Prostate gland (tissue), 2 donors: Measurements from ENCODE around the gene NET1. TPM values are rescaled to one million over a fixed set of nuclear protein-coding genes. Genes with fewer than 3 reads are reported as not detected.

Source experiments
- DNase-seq: peaks from one replicate; pipeline ENCODE4 v3.0.0-alpha.2; 2019; ENCODE audit warnings: low spot score
- H3K27ac ChIP-seq, 2 donors: fragments of 200-600 bp; sonication (generic); 2 replicates each; pipeline ENCODE4 v1.5.1; 2017 to 2019
- H3K27me3 ChIP-seq: fragments of 200-600 bp; sonication (generic); replicated peaks from 2 replicates; pipeline ENCODE4 v1.5.1; 2019; ENCODE audit not compliant: insufficient read depth
- H3K36me3 ChIP-seq, 2 donors: fragments of 200-600 bp; sonication (generic); 1 replicate in 1 of 2; 2 replicates in 1 of 2; pipeline versions ENCODE4 v1.5.1 to v1.8.1; 2017 to 2019
- H3K4me1 ChIP-seq: fragments of 200-600 bp; sonication (generic); replicated peaks from 2 replicates; pipeline ENCODE4 v1.5.1; 2019
- H3K4me3 ChIP-seq, 2 donors: fragments of 200-600 bp; sonication (generic); 2 replicates each; pipeline ENCODE4 v1.5.1; 2017 to 2019
- H3K9me3 ChIP-seq: fragments of 200-600 bp; sonication (generic); 2 replicates; pipeline ENCODE4 v1.5.1; 2017
- POLR2A ChIP-seq: fragments of 450-650 bp; IDR thresholded peaks from one replicate; pipeline ENCODE4 v1.6.1; 2016; ENCODE audit warnings: antibody characterized with exemption, mild to moderate bottlenecking
- POLR2AphosphoS5 ChIP-seq: sonication (generic); formaldehyde crosslinking; IDR thresholded peaks from one replicate; pipeline ENCODE4 v1.6.1; 2017; ENCODE audit warnings: antibody characterized with exemption
- WGBS: methylation state at CpG from one replicate; pipeline ENCODE4 v1.1.5; 2018; 5-methylcytosine and 5-hydroxymethylcytosine counted together
- intact Hi-C: fragments of 100-400 bp; cut with DNase I; formaldehyde crosslinking; loops from one replicate; pipeline ENCODE4 v1.14.2; 2022
- total RNA-seq, 2 donors: library from RNA; depleted of rRNA; stranded (reverse); fragments of >200 nt; gene quantifications; one replicate each; pipeline ENCODE4 v1.1.0, GENCODE V29; 2016
- TF ChIP-seq, protein P1 (sequence below), 4 experiments: fragments of 200-600 bp in 2 of 4; fragments of 450-650 bp in 2 of 4; sonication (generic) in 2 of 4; IDR thresholded peaks; 1 replicate in 3 of 4; 2 replicates in 1 of 4; pipeline ENCODE4 v1.5.1; 2016 to 2019; ENCODE audit warnings: antibody characterized with exemption in 4 of 4, mild to moderate bottlenecking in 2 of 4, moderate library complexity in 2 of 4

The NET1 gene
- total RNA-seq, 2 donors from 2014 or later: 55.6 to 77.6 TPM

DNA sequence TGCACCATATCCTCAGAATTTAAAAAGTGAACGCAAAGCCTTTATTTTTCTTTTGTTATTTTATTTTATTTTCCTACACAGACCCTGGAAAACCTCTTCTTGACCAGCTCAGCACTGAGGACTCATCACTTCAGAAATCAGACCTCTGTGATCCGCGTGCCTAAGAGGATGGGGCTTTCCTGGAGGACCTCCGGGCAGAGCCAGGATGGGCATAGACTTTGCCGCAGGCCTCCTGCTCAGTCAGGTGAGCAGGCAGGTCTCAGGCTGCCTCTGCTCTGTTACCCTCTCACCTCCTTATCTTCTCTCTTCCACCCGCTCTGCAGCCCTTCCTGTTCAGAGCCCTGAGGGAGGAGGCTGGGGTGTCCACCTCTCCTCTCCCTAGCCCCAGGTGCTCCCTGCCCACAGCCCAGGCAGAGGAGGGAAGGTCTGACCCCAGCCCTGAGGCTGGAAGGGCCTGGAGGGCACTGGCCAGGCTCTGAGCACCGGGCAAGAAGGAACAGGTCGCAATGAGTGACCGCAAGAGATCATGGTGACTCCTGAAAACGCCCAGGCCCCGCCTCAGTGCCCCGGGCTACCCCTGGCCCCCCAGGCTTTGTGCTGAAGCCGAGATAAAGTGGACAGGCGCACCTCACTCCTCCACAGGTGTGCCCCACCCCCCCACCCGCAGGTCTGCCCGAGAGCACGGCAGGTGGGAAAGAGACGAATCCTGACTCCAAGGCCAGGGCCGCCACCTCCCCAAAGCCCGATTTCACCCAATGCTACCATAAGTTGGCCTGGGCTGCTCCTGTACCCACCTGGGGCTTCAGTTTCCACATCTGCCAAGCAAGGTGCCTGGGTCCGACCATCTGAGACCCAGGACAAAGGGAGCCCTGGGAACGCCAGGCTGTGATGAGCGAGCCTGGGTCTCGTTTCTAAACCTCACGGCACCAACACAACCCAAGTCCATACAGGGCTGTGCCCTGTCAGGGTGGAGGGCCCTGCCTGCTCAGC, 84.2 kb downstream of the NET1 start:
- Histone ChIP-seq H3K9me3 (no peaks in the 10 kb centered on the region), H3K4me3 (no peak overlapping the region), H3K27ac (no peak overlapping the region), H3K36me3 (no peaks in the 10 kb centered on the region), H3K4me1 (peaks cover 3% of the 10 kb centered on the region), H3K27me3 (no peaks in the 10 kb centered on the region)
- 93% methylated on average over 25 of the region's 25 CpGs for WGBS
- no peak for DNase-seq
- TF ChIP-seq POLR2AphosphoS5: no peak
- TF ChIP-seq, protein P1, sequence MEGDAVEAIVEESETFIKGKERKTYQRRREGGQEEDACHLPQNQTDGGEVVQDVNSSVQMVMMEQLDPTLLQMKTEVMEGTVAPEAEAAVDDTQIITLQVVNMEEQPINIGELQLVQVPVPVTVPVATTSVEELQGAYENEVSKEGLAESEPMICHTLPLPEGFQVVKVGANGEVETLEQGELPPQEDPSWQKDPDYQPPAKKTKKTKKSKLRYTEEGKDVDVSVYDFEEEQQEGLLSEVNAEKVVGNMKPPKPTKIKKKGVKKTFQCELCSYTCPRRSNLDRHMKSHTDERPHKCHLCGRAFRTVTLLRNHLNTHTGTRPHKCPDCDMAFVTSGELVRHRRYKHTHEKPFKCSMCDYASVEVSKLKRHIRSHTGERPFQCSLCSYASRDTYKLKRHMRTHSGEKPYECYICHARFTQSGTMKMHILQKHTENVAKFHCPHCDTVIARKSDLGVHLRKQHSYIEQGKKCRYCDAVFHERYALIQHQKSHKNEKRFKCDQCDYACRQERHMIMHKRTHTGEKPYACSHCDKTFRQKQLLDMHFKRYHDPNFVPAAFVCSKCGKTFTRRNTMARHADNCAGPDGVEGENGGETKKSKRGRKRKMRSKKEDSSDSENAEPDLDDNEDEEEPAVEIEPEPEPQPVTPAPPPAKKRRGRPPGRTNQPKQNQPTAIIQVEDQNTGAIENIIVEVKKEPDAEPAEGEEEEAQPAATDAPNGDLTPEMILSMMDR (IDR thresholded peaks at IDR 0.05): no peak
- no peak for TF ChIP-seq POLR2A
- intact Hi-C loops: no loop called here

GRCh38 chr10:5497289-5497688, 84.9 kb downstream of the NET1 start:
- intact Hi-C loops: no loop called here
- no peak for DNase-seq
- Histone ChIP-seq H3K4me3 (no peak overlapping the region), H3K27ac (no peak overlapping the region), H3K9me3 (no peaks in the 10 kb centered on the region), H3K4me1 (peaks cover 4% of the 10 kb centered on the region), H3K36me3 (no peaks in the 10 kb centered on the region), H3K27me3 (no peaks in the 10 kb centered on the region)
- TF ChIP-seq, protein P1 (IDR thresholded peaks at IDR 0.05): no peak
- WGBS: 87% methylated on average over 6 of the region's 6 CpGs

DNA sequence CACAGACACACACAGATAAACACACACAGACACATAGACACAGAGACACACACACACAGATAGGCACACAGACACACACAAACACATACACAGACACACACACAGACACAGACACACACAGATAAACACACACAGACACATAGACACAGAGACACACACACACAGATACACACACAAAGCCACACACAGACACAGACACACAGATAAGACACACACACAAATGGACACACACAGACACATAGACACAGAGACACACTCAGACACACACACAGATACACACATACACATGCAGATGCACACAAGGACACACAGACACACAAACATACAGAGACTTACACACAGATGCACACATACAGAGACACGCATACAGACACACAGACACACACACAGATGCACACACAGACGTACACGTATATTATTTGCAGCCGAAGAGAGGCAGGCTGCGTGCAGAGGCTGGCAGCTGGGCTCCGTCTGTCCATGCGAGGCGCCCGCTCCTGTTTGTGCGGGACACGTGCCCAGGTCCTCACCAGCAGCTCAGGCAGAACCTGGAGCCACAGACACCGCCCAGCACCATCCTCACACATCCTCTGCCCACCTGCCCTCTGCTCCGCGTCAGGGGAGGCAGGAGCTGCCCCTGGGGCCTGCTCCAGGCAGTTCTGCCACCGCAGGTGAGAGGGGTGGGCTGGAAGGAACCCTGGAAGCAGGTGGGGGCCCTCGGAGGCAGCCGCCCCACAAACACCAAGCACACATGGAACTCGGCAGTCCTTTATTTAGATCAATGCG, 85.8 kb downstream of the NET1 start:
- H3K36me3 ChIP-seq: no peaks in the 10 kb centered on the region
- no peaks in the 10 kb centered on the region for H3K9me3 ChIP-seq
- no peak for DNase-seq
- no peaks in the 10 kb centered on the region for H3K27me3 ChIP-seq
- H3K27ac ChIP-seq: no peak overlapping the region
- intact Hi-C loops: no loop called here
- WGBS: 83% methylated on average over 17 of the region's 19 CpGs
- H3K4me3 ChIP-seq: no peak overlapping the region
- TF ChIP-seq POLR2AphosphoS5 (no peak), POLR2A (no peak)
- TF ChIP-seq, protein P1 (IDR thresholded peaks at IDR 0.05): no peak
- peaks cover 13% of the 10 kb centered on the region for H3K4me1 ChIP-seq

- H3K27ac ChIP-seq: no peak overlapping the region
- peaks cover 15% of the 10 kb centered on the region for H3K4me1 ChIP-seq
- no peak overlapping the region for H3K4me3 ChIP-seq
- H3K36me3 ChIP-seq: no peaks in the 10 kb centered on the region
- no peak for DNase-seq
- TF ChIP-seq POLR2A (no peak), POLR2AphosphoS5 (no peak)
- TF ChIP-seq, protein P1 (IDR thresholded peaks at IDR 0.05): no peak
- no peaks in the 10 kb centered on the region for H3K27me3 ChIP-seq
- intact Hi-C loops: no loop called here
- WGBS: 94% methylated on average over 61 of the region's 61 CpGs
- H3K9me3 ChIP-seq: no peaks in the 10 kb centered on the region
Measured at GRCh38 chr10:5498791-5499492, 86.6 kb downstream of the NET1 start.
